SK-N-MC (cell line): ENCODE measurements around the gene BRI3.

ENCODE experiments used
- EZH2 ChIP-seq: fragments of 200-600 bp; sonication (generic); IDR thresholded peaks from one replicate; pipeline ENCODE4 v1.6.1; 2017; ENCODE audit warnings: antibody characterized with exemption
- POLR2AphosphoS5 ChIP-seq: IDR thresholded peaks from 2 replicates; pipeline ENCODE4 v1.6.1; 2012; ENCODE audit warnings: mild to moderate bottlenecking, low read depth, low read length, borderline replicate concordance

DNA sequence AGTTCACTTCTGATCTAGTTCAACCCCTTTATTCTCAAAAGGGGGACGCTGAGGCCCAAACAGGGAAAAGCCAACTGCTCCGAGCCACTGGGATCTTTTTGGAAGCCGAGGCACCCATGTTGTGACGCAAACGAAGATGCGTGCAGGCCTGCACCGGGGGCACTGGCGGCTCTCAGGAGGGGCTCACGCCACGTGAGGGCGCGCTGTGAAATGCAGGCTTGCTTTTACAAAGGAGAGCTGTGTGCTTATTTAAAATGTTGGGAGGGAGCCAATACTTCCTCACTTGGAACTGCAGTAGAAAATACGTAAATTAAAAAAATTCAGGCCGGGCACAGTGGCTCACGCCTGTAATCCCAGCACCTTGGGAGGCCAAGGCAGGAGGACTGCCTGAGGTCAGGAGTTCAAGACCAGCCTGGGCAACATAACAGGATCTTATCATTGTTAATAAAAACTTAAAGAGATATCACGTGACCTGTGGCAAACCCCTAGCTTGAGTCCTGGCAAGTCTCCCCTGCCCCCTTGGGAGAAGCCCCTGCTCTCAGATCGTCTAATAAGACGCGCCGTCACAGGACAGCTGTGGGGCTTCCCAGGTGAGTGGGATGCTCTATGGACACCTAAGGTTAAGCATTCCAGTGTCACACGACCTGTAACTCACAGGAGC is 16.3 kb downstream of the BRI3 start:
- no peak for TF ChIP-seq EZH2
- TF ChIP-seq POLR2AphosphoS5: no peak
